WTC11 (cell line): Measurements from ENCODE around the gene PRSS56. TPM values are rescaled to one million over a fixed set of nuclear protein-coding genes. Genes with fewer than 3 reads are reported as not detected.

Experiments used
- ATAC-seq: fragments of 200-7000 bp; cut with Tn5 transposase; 2 replicates; pipeline ENCODE4 v1.10.0; 2021; ENCODE audit warnings: mild to moderate bottlenecking, moderate library complexity
- CTCF ChIA-PET: fragments of 300-600 bp; sonication (Branson Sonifier 250); formaldehyde crosslinking; loops from one replicate; lab custom pipeline; 2021; ENCODE audit warnings: antibody characterized with exemption; lab: Charles Lee
- POLR2A ChIA-PET: fragments of 350-600 bp; sonication (Branson Sonifier 250); formaldehyde crosslinking; loops from one replicate; lab custom pipeline; 2021; ENCODE audit warnings: antibody characterized with exemption; lab: Charles Lee
- DNase-seq: peaks from one replicate; pipeline ENCODE4 v3.0.0; 2021; ENCODE audit warnings: low spot score
- H3K27ac Mint-ChIP-seq: 2 replicates; pipeline ENCODE4 v1.8.0; 2021; ENCODE audit warnings: mixed read lengths
- H3K27me3 Mint-ChIP-seq: 2 replicates; pipeline ENCODE4 v1.8.0; 2021; ENCODE audit warnings: low read depth, mild to moderate bottlenecking, moderate library complexity, mixed read lengths
- H3K36me3 Mint-ChIP-seq: 2 replicates; pipeline ENCODE4 v1.8.0; 2021; ENCODE audit warnings: mixed read lengths
- H3K4me1 Mint-ChIP-seq: 2 replicates; pipeline ENCODE4 v1.8.0; 2022; ENCODE audit warnings: mixed read lengths
- H3K4me3 Mint-ChIP-seq: 2 replicates; pipeline ENCODE4 v1.8.0; 2021; ENCODE audit warnings: mild to moderate bottlenecking, moderate library complexity, mixed read lengths
- H3K9me3 Mint-ChIP-seq: 2 replicates; pipeline ENCODE4 v1.8.0; 2021; ENCODE audit warnings: mixed read lengths
- ATF3 ChIP-seq: sonication (generic); formaldehyde crosslinking; conservative IDR thresholded peaks from 2 replicates; pipeline ENCODE4 v1.8.1; 2022; ENCODE audit warnings: mild to moderate bottlenecking, missing genetic modification reagents
- CBFB ChIP-seq: sonication (generic); formaldehyde crosslinking; IDR thresholded peaks from 2 replicates; pipeline ENCODE4 v1.8.1; 2022; ENCODE audit warnings: mild to moderate bottlenecking, low read depth, missing genetic modification reagents
- CREM ChIP-seq: sonication (generic); formaldehyde crosslinking; IDR thresholded peaks from 2 replicates; pipeline ENCODE4 v1.8.1; 2022; ENCODE audit warnings: mild to moderate bottlenecking, missing genetic modification reagents, moderate library complexity
- ERG ChIP-seq: fragments of 250-450 bp; sonication (Bioruptor Pico); IDR thresholded peaks from 2 replicates; pipeline ENCODE4 v1.8.0; 2021; ENCODE audit warnings: mild to moderate bottlenecking
- ETV6 ChIP-seq: sonication (generic); formaldehyde crosslinking; IDR thresholded peaks from 2 replicates; pipeline ENCODE4 v1.8.1; 2022; ENCODE audit warnings: mild to moderate bottlenecking, missing genetic modification reagents
- JAZF1 ChIP-seq: fragments of 250-450 bp; sonication (Bioruptor Pico); IDR thresholded peaks from 2 replicates; pipeline ENCODE4 v1.9.0; 2021; ENCODE audit warnings: moderate library complexity, mild to moderate bottlenecking, inconsistent platforms
- JUN ChIP-seq: sonication (generic); formaldehyde crosslinking; IDR thresholded peaks from 2 replicates; pipeline ENCODE4 v1.8.0; 2023; ENCODE audit warnings: mild to moderate bottlenecking, missing genetic modification reagents
- MXD4 ChIP-seq: fragments of 250-450 bp; sonication (Bioruptor Pico); IDR thresholded peaks from 2 replicates; pipeline ENCODE4 v1.8.0; 2021; ENCODE audit warnings: mild to moderate bottlenecking, moderate library complexity, borderline replicate concordance
- NFYB ChIP-seq: sonication (generic); formaldehyde crosslinking; conservative IDR thresholded peaks from 2 replicates; pipeline ENCODE4 v1.8.0; 2022; ENCODE audit warnings: low read depth, missing genetic modification reagents
- NR1H2 ChIP-seq: sonication (generic); formaldehyde crosslinking; IDR thresholded peaks from 2 replicates; pipeline ENCODE4 v1.9.0; 2021; ENCODE audit warnings: mild to moderate bottlenecking, moderate library complexity, missing genetic modification reagents
- NR2C2 ChIP-seq: sonication (generic); formaldehyde crosslinking; IDR thresholded peaks from 2 replicates; pipeline ENCODE4 v1.8.0; 2022; ENCODE audit warnings: mild to moderate bottlenecking, missing genetic modification reagents
- OVOL2 ChIP-seq: fragments of 250-450 bp; sonication (Bioruptor Pico); IDR thresholded peaks from 2 replicates; pipeline ENCODE4 v1.9.0; 2021; ENCODE audit warnings: mild to moderate bottlenecking, borderline replicate concordance
- SMAD4 ChIP-seq: sonication (generic); formaldehyde crosslinking; IDR thresholded peaks from 2 replicates; pipeline ENCODE4 v1.8.0; 2022; ENCODE audit warnings: mild to moderate bottlenecking, missing genetic modification reagents
- TCF7 ChIP-seq: sonication (generic); formaldehyde crosslinking; IDR thresholded peaks from 2 replicates; pipeline ENCODE4 v1.8.0; 2022; ENCODE audit warnings: mild to moderate bottlenecking, low read depth, missing genetic modification reagents, moderate library complexity
- TEAD4 ChIP-seq: sonication (generic); formaldehyde crosslinking; IDR thresholded peaks from 2 replicates; pipeline ENCODE4 v1.8.0; 2022; ENCODE audit warnings: mild to moderate bottlenecking, missing genetic modification reagents
- ZNF423 ChIP-seq: fragments of 250-450 bp; sonication (Bioruptor Pico); IDR thresholded peaks from 2 replicates; pipeline ENCODE4 v2.1.2; 2022; ENCODE audit warnings: mild to moderate bottlenecking, moderate library complexity
- ZSCAN18 ChIP-seq: fragments of 250-450 bp; sonication (Bioruptor Pico); IDR thresholded peaks from 2 replicates; pipeline ENCODE4 v2.1.2; 2022; ENCODE audit warnings: mild to moderate bottlenecking, moderate library complexity
- total RNA-seq: library from RNA; stranded (reverse); gene quantifications from 3 replicates; pipeline ENCODE4 v1.2.3, GENCODE V29; 2021
- TF ChIP-seq, protein P1 (sequence below): fragments of 200-600 bp; IDR thresholded peaks from 2 replicates; pipeline ENCODE4 v1.8.0; 2022; ENCODE audit warnings: antibody characterized with exemption
- TF ChIP-seq, protein P2 (sequence below): sonication (generic); formaldehyde crosslinking; IDR thresholded peaks from 2 replicates; pipeline ENCODE4 v1.8.0; 2023; ENCODE audit warnings: mild to moderate bottlenecking, missing genetic modification reagents
- TF ChIP-seq, protein P3 (sequence below): sonication (generic); formaldehyde crosslinking; IDR thresholded peaks from 2 replicates; pipeline ENCODE4 v1.8.0; 2023; ENCODE audit warnings: missing genetic modification reagents

The PRSS56 gene
- total RNA-seq, 1 experiment from 2014 or later: not detected

DNA sequence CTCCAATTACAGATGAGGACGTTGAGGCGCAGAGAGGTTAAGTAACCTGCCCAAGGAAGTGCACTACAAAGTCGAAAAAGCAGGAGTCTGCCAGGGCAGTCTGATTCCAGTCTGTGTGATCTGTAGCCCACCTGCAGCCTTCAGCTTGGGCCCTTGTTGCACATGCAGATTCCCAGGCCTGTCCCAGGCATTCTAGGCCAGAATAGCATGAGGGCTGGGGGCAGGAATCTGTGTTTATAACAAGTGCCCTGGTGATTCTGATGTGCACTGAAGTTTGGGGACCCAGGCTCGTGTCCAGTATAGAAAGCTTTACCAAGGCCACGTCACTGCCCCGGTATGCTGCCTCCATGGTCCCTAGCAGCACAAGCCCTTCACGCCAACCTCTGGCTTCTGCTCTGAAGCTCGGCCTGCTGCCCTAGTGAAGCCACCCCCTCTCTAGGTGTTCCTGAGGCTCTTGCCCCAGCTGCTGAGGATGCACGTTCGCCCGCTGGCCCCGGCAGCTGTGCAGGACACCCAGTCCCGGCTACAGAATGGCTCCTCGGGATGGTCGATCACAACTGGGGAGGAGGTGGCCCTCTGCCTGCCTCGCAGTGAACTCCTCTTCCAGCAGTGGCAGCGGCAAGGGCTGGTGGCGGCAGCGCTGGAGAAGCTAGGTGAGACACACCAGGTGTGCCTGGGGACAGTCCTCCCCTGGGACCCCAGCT is 23.9 kb downstream of the PRSS56 start:
- TF ChIP-seq SMAD4 (CRISPR knock-in tag) (no peak), ATF3 (CRISPR knock-in tag) (no peak), OVOL2 (CRISPR knock-in tag) (no peak), ETV6 (CRISPR knock-in tag) (no peak), ZSCAN18 (CRISPR knock-in tag) (no peak), NR1H2 (CRISPR knock-in tag) (no peak), NR2C2 (CRISPR knock-in tag) (no peak)
- TF ChIP-seq, protein P1, sequence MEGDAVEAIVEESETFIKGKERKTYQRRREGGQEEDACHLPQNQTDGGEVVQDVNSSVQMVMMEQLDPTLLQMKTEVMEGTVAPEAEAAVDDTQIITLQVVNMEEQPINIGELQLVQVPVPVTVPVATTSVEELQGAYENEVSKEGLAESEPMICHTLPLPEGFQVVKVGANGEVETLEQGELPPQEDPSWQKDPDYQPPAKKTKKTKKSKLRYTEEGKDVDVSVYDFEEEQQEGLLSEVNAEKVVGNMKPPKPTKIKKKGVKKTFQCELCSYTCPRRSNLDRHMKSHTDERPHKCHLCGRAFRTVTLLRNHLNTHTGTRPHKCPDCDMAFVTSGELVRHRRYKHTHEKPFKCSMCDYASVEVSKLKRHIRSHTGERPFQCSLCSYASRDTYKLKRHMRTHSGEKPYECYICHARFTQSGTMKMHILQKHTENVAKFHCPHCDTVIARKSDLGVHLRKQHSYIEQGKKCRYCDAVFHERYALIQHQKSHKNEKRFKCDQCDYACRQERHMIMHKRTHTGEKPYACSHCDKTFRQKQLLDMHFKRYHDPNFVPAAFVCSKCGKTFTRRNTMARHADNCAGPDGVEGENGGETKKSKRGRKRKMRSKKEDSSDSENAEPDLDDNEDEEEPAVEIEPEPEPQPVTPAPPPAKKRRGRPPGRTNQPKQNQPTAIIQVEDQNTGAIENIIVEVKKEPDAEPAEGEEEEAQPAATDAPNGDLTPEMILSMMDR: no peak
- H3K4me1 Mint-ChIP-seq: peaks cover 7% of the 10 kb centered on the region
- H3K4me3 Mint-ChIP-seq: no peak overlapping the region
- H3K27ac Mint-ChIP-seq: peak overlapping the region; percentile 74; the same call in 1 of the 2 replicates
- no peak for DNase-seq
- peaks cover 6% of the 10 kb centered on the region for H3K27me3 Mint-ChIP-seq
- ChIA-PET POLR2A (no interaction called here), CTCF (interaction anchor here (0.9 to 1.3 kb wide), 3 partner anchors 13 to 22 kb away, joined by 3 read pairs; no protein-coding TSS in a partner anchor)
- ATAC-seq: no peak
- H3K36me3 Mint-ChIP-seq: peaks cover 23% of the 10 kb centered on the region
- H3K9me3 Mint-ChIP-seq: peaks cover 8% of the 10 kb centered on the region

GRCh38 chr2:232544674-232545073 is 24.5 kb downstream of the PRSS56 start:
- POLR2A ChIA-PET: no interaction called here
- Mint-ChIP-seq H3K36me3 (peaks cover 28% of the 10 kb centered on the region), H3K4me1 (peaks cover 5% of the 10 kb centered on the region), H3K4me3 (no peak overlapping the region), H3K9me3 (peaks cover 10% of the 10 kb centered on the region), H3K27ac (peak overlapping the region; percentile 74; the same call in 1 of the 2 replicates), H3K27me3 (peaks cover 6% of the 10 kb centered on the region)
- CTCF ChIA-PET: interaction anchor here (0.9 to 1.3 kb wide), 3 partner anchors 13 to 23 kb away, joined by 3 read pairs; no protein-coding TSS in a partner anchor
- TF ChIP-seq NFYB (no peak), MXD4 (CRISPR knock-in tag) (no peak), ZNF423 (CRISPR knock-in tag) (no peak), TCF7 (CRISPR knock-in tag) (no peak), JAZF1 (CRISPR knock-in tag) (no peak), CBFB (CRISPR knock-in tag) (no peak), TEAD4 (CRISPR knock-in tag) (no peak), CREM (CRISPR knock-in tag) (no peak), JUN (no peak), ERG (CRISPR knock-in tag) (no peak)
- TF ChIP-seq, protein P2, sequence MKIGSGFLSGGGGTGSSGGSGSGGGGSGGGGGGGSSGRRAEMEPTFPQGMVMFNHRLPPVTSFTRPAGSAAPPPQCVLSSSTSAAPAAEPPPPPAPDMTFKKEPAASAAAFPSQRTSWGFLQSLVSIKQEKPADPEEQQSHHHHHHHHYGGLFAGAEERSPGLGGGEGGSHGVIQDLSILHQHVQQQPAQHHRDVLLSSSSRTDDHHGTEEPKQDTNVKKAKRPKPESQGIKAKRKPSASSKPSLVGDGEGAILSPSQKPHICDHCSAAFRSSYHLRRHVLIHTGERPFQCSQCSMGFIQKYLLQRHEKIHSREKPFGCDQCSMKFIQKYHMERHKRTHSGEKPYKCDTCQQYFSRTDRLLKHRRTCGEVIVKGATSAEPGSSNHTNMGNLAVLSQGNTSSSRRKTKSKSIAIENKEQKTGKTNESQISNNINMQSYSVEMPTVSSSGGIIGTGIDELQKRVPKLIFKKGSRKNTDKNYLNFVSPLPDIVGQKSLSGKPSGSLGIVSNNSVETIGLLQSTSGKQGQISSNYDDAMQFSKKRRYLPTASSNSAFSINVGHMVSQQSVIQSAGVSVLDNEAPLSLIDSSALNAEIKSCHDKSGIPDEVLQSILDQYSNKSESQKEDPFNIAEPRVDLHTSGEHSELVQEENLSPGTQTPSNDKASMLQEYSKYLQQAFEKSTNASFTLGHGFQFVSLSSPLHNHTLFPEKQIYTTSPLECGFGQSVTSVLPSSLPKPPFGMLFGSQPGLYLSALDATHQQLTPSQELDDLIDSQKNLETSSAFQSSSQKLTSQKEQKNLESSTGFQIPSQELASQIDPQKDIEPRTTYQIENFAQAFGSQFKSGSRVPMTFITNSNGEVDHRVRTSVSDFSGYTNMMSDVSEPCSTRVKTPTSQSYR: no peak
- TF ChIP-seq, protein P3, sequence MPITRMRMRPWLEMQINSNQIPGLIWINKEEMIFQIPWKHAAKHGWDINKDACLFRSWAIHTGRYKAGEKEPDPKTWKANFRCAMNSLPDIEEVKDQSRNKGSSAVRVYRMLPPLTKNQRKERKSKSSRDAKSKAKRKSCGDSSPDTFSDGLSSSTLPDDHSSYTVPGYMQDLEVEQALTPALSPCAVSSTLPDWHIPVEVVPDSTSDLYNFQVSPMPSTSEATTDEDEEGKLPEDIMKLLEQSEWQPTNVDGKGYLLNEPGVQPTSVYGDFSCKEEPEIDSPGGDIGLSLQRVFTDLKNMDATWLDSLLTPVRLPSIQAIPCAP (CRISPR knock-in tag): no peak
- no peak for DNase-seq
- ATAC-seq: no peak
